HG02970 (cell line): ENCODE data around the gene TUBB2B.
"Not testable (repeated sequence)": the region's sequence is repeated elsewhere in the genome, so short reads cannot be mapped to it uniquely, and the experiment has no call there.

Experiments used
- ATAC-seq: cut with Tn5 transposase; IDR thresholded peaks from one replicate; pipeline ENCODE4 v1.9.1; 2021; ENCODE audit warnings: mild to moderate bottlenecking, moderate library complexity, moderate number of reproducible peaks; ENCODE audit not compliant: unreplicated experiment, low FRiP score

Gene TUBB2B

DNA sequence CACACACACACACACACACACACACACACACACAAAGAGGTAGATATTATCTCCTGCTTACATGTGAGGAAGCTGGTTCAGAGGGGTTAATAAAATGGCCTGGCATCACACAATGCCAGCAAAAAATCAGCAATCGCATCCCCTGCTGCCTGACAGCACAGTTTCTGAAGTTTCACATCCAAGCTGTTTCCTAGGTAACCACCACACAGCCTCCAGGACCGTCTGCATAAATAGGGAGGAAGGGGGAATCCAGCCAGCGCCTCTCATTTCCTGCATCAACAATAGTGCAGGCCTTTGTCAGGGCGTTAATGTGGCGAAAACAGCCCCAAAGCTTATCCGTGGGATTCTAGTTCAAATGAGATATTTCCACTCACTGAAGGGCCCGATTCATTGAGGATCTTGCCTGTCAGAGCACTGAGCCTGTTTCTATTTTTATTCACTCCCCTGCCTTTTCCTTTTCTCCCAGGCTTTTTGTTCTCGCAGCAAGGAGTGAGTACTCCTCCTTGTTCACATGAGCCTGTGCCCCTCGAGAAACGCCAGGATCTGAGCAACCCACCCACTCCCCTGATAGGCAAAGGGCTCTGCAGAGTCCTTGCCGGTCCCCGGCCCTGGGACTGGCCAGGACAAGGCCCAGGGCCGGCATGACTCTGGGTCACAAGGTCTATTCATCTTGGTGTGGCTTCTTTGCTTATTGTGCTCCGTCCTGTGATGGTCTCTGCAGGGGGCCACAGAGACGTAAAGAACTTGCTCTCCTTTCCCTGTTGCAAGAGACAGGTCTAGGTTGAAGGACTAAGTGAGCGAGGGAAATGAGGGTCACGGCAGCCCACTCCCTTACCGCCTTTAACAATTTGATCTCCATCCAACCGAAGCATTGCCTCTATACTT is 32.7 kb downstream of the TUBB2B start:
- no peak for ATAC-seq

DNA sequence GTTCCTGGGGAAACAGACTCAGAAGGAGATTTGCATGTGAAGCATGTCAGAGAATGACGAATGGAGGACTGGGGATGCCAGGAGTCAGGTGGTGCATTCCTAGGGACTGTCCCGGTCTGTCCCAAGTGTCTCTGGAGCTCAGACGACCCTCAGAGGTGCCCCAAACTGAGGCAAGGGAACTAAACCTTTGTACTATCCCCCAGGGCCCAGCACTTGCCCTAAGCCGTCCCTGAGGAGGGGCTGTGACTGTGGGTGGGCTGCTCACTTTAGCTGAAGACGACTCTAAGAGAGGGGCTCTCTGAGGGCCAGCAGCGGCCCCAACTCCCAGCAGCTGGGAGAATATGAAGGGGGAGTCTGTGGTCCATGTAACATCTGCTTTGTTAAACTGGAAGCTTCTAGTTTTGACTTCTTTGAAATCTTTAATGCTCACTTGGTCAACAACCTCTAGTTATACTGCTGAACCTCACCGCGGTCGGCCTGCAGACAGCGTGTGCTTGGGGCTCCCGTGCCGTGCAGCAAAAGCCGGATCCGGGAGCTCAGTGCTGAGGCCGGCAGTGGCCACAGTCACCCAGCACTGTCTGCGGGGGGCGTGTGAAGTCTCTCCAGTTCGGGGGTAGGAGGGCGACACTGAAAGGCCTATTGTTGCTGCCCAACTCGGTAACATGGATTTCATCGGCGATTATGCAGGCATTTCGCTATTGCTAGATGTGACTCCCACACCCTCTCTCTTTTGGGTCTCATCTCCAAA is 34.2 kb downstream of the TUBB2B start:
- ATAC-seq: no peak

DNA sequence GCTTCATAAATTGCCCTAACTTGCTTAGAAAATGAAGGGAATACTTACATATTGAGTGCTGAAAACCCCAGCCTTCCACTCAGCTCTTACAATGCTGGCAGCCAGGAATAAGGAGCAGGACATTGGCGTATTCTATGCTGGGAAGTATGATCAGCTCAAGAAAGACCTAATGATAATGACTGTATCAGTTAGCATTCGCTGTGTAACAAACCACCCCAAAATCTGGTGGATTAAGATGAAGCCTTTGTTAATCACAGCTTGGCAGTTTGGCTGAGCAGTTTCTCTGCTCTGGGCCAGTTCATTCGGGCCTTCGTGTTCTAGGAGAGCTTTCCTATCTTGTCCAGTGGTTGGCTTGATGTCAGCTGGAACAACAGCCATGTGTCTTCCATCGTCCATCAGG is 36.7 kb downstream of the TUBB2B start:
- no peak for ATAC-seq

DNA sequence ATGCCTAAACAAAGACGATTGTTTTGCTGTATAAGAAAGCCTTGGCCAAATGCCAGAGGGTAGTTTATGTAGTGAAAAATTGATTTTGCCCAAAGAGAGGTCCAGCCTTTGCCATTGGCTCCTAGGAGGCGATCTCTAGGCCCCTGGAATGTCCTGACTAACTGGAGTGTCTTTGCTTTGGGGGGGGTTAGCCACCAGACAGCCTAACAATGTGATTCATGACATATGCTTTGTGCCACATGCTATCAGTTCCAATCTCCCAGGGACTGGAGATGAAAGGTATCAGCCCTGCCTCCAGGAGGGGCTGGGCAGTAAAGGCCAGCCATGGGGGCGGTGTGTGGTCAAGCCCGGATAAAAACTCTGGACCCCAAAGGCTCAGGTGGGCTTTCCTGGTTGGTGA is 37.4 kb downstream of the TUBB2B start:
- ATAC-seq: no peak

DNA sequence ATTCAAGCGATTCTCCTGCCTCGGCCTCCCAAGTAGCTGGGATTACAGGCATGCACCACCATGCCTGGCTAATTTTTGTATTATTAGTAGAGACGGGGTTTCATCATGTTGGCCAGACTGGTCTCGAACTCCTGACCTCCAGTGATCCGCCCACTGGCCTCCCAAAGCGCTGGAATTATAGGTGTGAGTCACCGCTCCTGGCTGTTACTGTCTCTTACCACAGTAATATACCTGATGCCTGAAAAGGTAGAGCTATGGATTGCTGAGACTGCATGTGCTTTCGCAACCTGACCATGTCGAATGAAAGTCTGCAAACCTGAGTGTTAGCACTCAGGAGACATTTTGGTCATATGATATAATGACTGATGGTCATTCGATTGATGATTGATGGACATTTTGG is 38.3 kb downstream of the TUBB2B start:
- not testable (repeated sequence) for ATAC-seq

DNA sequence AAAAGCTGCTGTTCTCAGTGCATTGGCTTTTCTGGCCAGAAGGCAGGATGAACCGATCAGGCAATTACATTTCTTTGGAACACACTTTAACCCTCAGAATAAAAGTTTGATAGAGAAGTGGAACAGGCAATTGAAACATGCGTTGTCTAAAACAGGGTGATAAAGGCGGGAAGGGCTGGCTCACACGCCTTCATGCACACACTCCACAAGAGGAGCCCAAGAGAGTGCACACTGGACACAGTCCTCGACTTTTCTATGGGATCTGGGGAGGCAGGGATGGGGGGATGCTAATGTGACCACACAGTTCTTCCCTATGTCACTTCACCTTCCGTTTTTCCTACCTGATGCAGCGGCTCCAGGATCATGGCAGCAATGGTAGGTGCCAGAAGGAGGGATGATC is 39.2 kb downstream of the TUBB2B start:
- ATAC-seq: no peak

DNA sequence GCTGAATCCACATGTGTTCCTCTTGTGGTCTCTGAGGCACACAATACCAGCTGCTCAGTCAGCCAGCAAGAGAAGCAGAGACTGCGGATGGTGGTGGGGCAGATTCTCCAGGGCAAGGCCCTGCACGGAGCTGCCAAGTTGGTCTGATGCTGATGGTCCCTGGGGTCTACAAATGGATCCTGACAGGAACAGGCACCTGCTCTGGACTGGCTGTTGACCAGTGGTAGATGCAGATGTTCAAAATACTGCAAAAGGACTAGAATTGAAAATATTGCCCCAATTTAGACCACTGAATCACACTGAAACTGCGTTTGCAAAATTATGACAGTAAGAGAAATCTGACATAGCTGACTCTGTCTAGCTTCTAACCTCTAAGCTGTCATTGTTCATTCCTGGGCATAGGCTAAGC is 40.5 kb downstream of the TUBB2B start:
- no peak for ATAC-seq

DNA sequence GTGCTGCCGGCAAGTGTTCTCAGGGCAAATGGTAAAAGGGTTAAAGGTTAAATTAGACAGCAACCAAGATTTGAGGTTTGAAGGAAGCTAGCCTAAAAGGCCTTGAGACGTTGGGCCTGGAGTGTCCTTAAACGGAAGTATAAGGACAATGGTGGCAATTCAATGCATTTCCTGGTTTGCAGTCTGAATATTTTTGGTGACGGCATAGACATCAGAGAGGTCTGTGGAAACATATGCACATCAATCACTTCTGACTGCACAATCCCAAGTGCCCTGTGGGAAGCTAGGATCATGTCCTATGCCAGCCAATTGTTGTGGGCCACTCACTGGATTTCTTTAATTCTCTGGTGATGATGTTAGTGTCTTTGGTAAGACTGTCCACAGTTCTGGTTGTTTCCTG is 44.4 kb downstream of the TUBB2B start:
- ATAC-seq: no peak

DNA sequence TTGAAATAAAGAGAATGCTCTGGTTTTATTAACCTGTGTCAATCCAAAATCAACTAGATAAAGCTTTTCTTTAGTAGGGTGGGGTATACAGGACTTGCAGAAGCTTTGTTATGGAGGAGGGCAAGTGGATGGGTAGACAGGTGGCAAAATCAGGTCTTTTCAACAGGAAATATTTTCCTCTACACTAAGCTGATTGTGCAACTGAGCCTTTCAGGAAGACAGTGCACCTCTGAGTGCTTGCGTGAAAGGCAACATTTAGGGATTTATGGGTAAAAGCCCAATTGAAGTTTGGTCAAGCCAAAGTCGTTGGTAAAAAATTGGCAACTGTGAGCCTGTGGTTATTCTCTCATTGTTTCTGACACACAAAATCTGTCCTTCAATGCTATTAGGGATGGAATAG is 46.3 kb downstream of the TUBB2B start:
- no peak for ATAC-seq

DNA sequence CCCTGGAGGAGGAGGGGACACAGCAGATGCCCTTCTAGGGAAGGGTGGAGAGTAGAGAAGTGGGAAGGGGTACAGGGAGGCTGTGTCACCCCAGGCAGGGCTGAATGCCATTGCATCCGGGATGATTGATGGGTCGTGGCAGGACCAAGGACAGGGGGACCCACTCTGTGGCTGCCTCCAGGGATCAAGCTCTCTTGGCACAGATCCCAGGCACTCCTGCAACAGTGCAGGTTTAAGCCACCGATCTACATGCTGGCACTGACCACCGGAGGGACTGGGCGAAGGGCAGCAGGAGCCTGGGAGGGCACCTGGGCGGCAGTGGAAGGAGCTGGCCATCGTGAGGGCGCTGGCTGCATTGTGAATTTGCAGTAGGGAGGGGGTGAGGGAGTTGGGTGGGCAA is 47.5 kb downstream of the TUBB2B start:
- ATAC-seq: not testable (repeated sequence)

DNA sequence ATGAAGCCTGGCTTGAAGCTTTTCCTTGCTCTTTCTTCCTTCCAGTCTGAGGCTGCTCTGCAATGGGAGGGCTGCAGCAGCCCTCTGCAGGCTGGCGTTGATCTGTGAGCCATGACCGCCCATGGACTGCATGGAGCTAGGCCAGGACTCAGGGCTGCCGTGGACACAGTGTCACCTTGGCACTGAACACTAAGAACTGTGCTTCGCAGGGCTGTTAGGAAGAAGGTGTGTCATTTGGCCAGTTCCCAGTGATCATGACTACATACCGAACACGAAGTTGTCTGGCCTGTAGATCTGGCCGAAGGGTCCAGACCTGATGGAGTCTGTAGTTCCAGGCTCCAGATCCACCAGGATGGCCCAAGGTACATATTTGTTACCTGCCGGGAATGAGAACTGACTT is 48.8 kb downstream of the TUBB2B start:
- ATAC-seq: not testable (repeated sequence)

DNA sequence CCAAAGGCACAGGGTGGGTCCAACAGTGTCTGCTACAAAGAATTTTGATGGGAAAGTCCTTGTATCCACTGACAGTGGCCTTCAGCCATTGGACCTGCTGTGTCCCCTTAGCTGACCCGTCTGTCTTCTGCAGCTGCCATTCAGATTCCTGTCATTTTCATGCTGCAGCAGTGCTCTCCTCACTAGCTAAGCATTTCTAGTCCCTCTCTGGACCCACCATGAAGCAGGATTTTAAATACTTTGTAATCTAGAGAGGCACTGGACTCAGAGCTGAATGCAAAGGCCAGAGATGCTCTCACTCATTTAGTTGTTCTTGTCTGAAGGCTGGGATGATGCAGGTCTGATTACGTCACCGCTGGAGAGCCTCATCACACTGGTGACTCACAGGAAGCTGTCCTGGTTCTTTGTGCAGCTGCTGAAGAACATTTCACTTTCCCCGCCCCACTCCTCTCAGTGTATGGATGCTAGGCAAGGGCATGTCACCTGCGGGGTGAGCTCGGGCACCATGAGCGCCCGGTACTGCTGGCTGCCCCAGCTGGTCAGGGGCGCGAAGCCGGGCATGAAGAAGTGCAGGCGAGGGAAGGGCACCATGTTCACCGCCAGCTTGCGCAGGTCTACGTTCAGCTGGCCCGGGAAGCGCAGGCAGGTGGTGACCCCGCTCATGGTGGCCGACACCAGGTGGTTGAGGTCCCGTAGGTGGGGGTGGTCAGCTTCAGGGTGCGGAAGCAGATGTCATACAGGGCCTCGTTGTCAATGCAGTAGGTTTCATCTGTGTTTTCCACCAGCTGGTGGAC is 50.7 kb downstream of the TUBB2B start:
- ATAC-seq: no peak

DNA sequence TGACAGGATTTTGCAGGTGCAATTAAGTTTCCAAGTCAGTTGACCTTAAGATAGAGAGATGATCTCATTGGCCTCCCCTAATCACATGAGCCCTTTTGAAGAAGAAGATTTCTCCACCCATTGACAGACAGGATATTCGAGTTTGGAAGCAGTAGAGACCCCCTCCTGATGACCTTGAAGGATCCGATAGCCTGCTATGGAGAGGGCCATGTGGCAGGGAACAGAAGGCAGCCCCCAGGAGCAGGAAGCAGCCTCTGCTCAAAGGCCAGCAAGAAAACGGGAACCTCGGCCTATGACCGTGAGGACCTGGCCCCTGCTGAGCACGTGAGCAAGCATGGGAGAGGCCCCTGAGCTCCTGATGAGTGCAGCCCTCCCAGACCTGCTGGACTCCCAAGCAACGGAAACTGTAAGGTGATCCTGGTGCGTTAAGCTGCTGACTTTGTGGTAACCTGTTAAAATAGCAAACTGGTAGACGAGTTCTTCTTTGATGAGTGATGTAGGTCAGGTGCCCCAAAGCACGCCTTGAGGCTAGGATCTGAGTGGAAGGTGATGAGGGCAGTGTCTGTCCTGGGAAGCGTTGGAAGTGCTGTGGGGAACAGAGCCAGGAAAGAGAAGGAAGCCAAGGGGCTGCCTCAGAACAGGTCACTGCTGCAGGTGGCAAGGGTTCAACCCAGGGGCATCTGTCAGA is 51.6 kb downstream of the TUBB2B start:
- no peak for ATAC-seq
